H9 (cell line): Measurements from ENCODE around the gene ADGRA1. TPM values are rescaled to one million over a fixed set of nuclear protein-coding genes. Genes with fewer than 3 reads are reported as not detected.

ENCODE experiments used
- DNase-seq: peaks from one replicate; pipeline ENCODE4 v3.0.0-alpha.2; 2017
- H2AFZ ChIP-seq: one replicate; pipeline ENCODE4 v1.6.1; 2013; ENCODE audit warnings: mild to moderate bottlenecking, low read length, control low read depth, moderate library complexity
- H2AK5ac ChIP-seq: 2 replicates; pipeline ENCODE4 v1.6.1; 2013; ENCODE audit warnings: low read length, control low read depth, mixed read lengths; ENCODE audit not compliant: insufficient read length
- H2BK120ac ChIP-seq: one replicate; pipeline ENCODE4 v1.6.1; 2013; ENCODE audit warnings: low read depth, mild to moderate bottlenecking, low read length, control low read depth, inconsistent platforms; ENCODE audit not compliant: poor library complexity, severe bottlenecking
- H2BK12ac ChIP-seq: 2 replicates; pipeline ENCODE4 v1.6.1; 2013; ENCODE audit warnings: low read length, control low read depth, mixed read lengths, low read depth; ENCODE audit not compliant: insufficient read length
- H2BK15ac ChIP-seq: 2 replicates; pipeline ENCODE4 v1.6.1; 2013; ENCODE audit warnings: low read depth, low read length, control low read depth
- H2BK20ac ChIP-seq: one replicate; pipeline ENCODE4 v1.6.1; 2013; ENCODE audit warnings: low read depth, mild to moderate bottlenecking, low read length, control low read depth, inconsistent platforms; ENCODE audit not compliant: poor library complexity, severe bottlenecking
- H2BK5ac ChIP-seq: 2 replicates; pipeline ENCODE4 v1.6.1; 2013; ENCODE audit warnings: low read length, control low read depth, mixed read lengths; ENCODE audit not compliant: insufficient read length
- H3K14ac ChIP-seq: 2 replicates; pipeline ENCODE4 v1.6.1; 2013; ENCODE audit warnings: low read length, control low read depth; ENCODE audit not compliant: insufficient read depth
- H3K18ac ChIP-seq: 2 replicates; pipeline ENCODE4 v1.6.1; 2013; ENCODE audit warnings: low read depth, mild to moderate bottlenecking, mixed read lengths, low read length, control low read depth; ENCODE audit not compliant: insufficient read length
- H3K23ac ChIP-seq: 2 replicates; pipeline ENCODE4 v1.6.1; 2013; ENCODE audit warnings: low read length, control low read depth, mixed read lengths, low read depth; ENCODE audit not compliant: insufficient read length
- H3K23me2 ChIP-seq: 2 replicates; pipeline ENCODE4 v1.6.1; 2013; ENCODE audit warnings: low read depth, mild to moderate bottlenecking, mixed read lengths, low read length, control low read depth; ENCODE audit not compliant: insufficient read length, poor library complexity, severe bottlenecking
- H3K27ac ChIP-seq: 2 replicates; pipeline ENCODE4 v1.5.1; 2013; ENCODE audit warnings: low read length, control low read depth, mixed read lengths, low read depth; ENCODE audit not compliant: insufficient read length
- H3K27me3 ChIP-seq: 2 replicates; pipeline ENCODE4 v1.6.1; 2013; ENCODE audit warnings: low read length, control low read depth, inconsistent platforms; ENCODE audit not compliant: insufficient read depth
- H3K4ac ChIP-seq: 2 replicates; pipeline ENCODE4 v1.6.1; 2013; ENCODE audit warnings: low read depth, mild to moderate bottlenecking, control low read depth, inconsistent platforms, low read length, moderate library complexity
- H3K4me1 ChIP-seq: 2 replicates; pipeline ENCODE4 v1.6.1; 2013; ENCODE audit warnings: low read length, control low read depth, inconsistent platforms; ENCODE audit not compliant: insufficient read depth
- H3K4me2 ChIP-seq: 2 replicates; pipeline ENCODE4 v1.6.1; 2013; ENCODE audit warnings: low read length, control low read depth, mixed read lengths; ENCODE audit not compliant: insufficient read length, insufficient read depth
- H3K56ac ChIP-seq: 2 replicates; pipeline ENCODE4 v1.6.1; 2013; ENCODE audit warnings: low read depth, mild to moderate bottlenecking, mixed read lengths, low read length, control low read depth; ENCODE audit not compliant: insufficient read length
- H3K79me1 ChIP-seq: 2 replicates; pipeline ENCODE4 v1.6.1; 2013; ENCODE audit warnings: low read depth, mild to moderate bottlenecking, moderate library complexity, low read length, control low read depth, inconsistent platforms; ENCODE audit not compliant: insufficient read depth, poor library complexity, severe bottlenecking
- H3K79me2 ChIP-seq: 2 replicates; pipeline ENCODE4 v1.6.1; 2013; ENCODE audit warnings: low read length, control low read depth, inconsistent platforms; ENCODE audit not compliant: insufficient read depth
- H3K9ac ChIP-seq: 2 replicates; pipeline ENCODE4 v1.6.1; 2013; ENCODE audit warnings: low read length, control low read depth, mixed read lengths; ENCODE audit not compliant: insufficient read length; ENCODE audit errors: extremely low read depth
- H3K9me3 ChIP-seq: one replicate; pipeline ENCODE4 v1.6.1; 2013; ENCODE audit warnings: low read depth, low read length, inconsistent platforms; ENCODE audit not compliant: control insufficient read depth
- H3T11ph ChIP-seq: one replicate; pipeline ENCODE4 v1.6.1; 2013; ENCODE audit warnings: mild to moderate bottlenecking, low read length, control low read depth, inconsistent platforms
- H4K20me1 ChIP-seq: one replicate; pipeline ENCODE4 v1.6.1; 2013; ENCODE audit not compliant: control insufficient read depth, insufficient read length, insufficient read depth
- H4K5ac ChIP-seq: 2 replicates; pipeline ENCODE4 v1.6.1; 2013; ENCODE audit warnings: low read depth, mild to moderate bottlenecking, mixed read lengths, low read length, control low read depth; ENCODE audit not compliant: insufficient read length
- H4K8ac ChIP-seq: replicated peaks from 2 replicates; pipeline ENCODE4 v1.6.1; 2013; ENCODE audit warnings: low read length, control low read depth, mixed read lengths, low read depth; ENCODE audit not compliant: insufficient read length
- H4K91ac ChIP-seq: 2 replicates; pipeline ENCODE4 v1.6.1; 2013; ENCODE audit warnings: low read depth, mild to moderate bottlenecking, moderate library complexity, mixed read lengths, low read length, control low read depth; ENCODE audit not compliant: insufficient read length
- H3K27ac Mint-ChIP-seq, 3 experiments: 2 replicates in 2 of 3; 3 replicates in 1 of 3; pipeline ENCODE4 v1.8.0; 2020 to 2021; ENCODE audit warnings: mixed read lengths in 3 of 3, mild to moderate bottlenecking in 1 of 3, moderate library complexity in 1 of 3
- H3K27me3 Mint-ChIP-seq: 2 replicates; pipeline ENCODE4 v1.8.0; 2021; ENCODE audit warnings: low read depth, mild to moderate bottlenecking, moderate library complexity, mixed read lengths
- H3K36me3 Mint-ChIP-seq, 3 experiments: 2 replicates in 2 of 3; 3 replicates in 1 of 3; pipeline ENCODE4 v1.8.0; 2020 to 2021; ENCODE audit warnings: low read depth in 3 of 3, mixed read lengths in 3 of 3; ENCODE audit not compliant: insufficient read depth in 1 of 3
- H3K4me1 Mint-ChIP-seq, 2 experiments: 2 replicates each; pipeline ENCODE4 v1.8.0; 2020; ENCODE audit warnings: mixed read lengths in 2 of 2
- H3K4me3 Mint-ChIP-seq, 2 experiments: 2 replicates in 1 of 2; 3 replicates in 1 of 2; pipeline ENCODE4 v1.8.0; 2020 to 2021; ENCODE audit warnings: mild to moderate bottlenecking in 2 of 2, mixed read lengths in 2 of 2, moderate library complexity in 1 of 2
- H3K9me3 Mint-ChIP-seq, 2 experiments: 2 replicates in 1 of 2; 3 replicates in 1 of 2; pipeline ENCODE4 v1.8.0; 2020; ENCODE audit warnings: mild to moderate bottlenecking in 2 of 2, mixed read lengths in 2 of 2, moderate library complexity in 1 of 2
- WGBS: extraction: QIAGEN DNeasy Blood & Tissue Kit; methylation state at CpG from one replicate; pipeline ENCODE4 v1.1.7; 2013; ENCODE audit warnings: missing lambda C conversion rate, low lambda C conversion rate, mixed read lengths; ENCODE audit not compliant: insufficient read length; ENCODE audit errors: extremely low coverage; 5-methylcytosine and 5-hydroxymethylcytosine counted together
- total RNA-seq: library from RNA; stranded (reverse); gene quantifications from 2 replicates; pipeline ENCODE4 v1.2.1, GENCODE V29; 2021
- TF ChIP-seq, protein P1 (sequence below): fragments of 200-600 bp; sonication (generic); conservative IDR thresholded peaks from 3 replicates; pipeline ENCODE4 v1.8.0; 2021; ENCODE audit warnings: antibody characterized with exemption, mild to moderate bottlenecking

ADGRA1 gene
- total RNA-seq, 1 experiment from 2014 or later: 0.11 TPM

DNA sequence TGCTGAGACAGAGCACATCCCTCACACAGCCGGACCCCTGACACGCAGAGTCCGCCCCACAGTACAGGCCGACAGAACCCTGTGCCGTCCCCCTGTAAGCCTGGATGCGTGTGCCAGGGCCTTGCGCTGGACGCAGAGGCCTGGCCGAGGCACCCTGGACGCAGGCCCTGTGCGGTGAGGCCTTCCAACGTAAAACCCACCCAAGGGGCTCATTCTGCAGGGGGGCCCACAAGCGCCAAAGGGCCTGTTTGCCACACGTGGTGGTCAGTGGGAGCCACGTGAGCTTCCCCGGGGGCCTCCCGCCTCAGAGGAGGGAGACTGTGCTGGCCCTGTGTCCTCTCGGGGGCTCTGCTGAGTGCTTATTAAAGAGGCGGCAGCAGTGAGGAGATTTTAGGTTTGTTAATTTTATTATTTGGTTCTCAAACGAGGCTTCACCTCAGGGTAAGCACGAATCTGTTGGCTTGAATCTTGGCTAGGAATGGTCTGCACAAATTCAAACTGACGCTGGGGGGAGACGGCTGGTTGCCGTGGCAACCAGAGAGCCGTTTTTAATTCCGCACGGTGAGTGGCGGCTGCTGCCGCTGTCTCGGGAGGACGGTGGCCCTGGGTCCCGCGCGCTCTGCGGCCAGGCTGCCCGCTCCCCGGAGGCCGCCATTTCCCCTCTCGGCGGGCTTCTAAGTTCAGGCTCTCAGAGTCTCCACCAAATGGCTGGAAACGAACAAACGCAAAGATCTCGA, 4.9 kb upstream of the ADGRA1 start:
- no peak for DNase-seq
- Mint-ChIP-seq H3K27me3 (peaks cover 35% of the 10 kb centered on the region), H3K27ac (no peak overlapping the region), H3K4me1 (peaks cover 2 to 12% of the 10 kb centered on the region in 2 experiments; a peak in 3 of 4 replicates), H3K9me3 (no peaks in the 10 kb centered on the region), H3K36me3 (no peaks in the 10 kb centered on the region; a peak in 1 of 7 replicates), H3K4me3 (no peak overlapping the region)
- Histone ChIP-seq H2BK120ac (no peak overlapping the region), H3K23me2 (no peaks in the 10 kb centered on the region), H3K14ac (no peak overlapping the region; the same call in 1 of the 2 replicates), H3K23ac (no peak overlapping the region), H3K4me1 (no peaks in the 10 kb centered on the region), H3K9ac (no peak overlapping the region), H3T11ph (no peak overlapping the region), H4K91ac (no peak overlapping the region), H2BK12ac (no peak overlapping the region), H2BK15ac (no peak overlapping the region), H3K4ac (no peak overlapping the region), H4K5ac (no peak overlapping the region), H2AK5ac (no peak overlapping the region), H3K9me3 (no peaks in the 10 kb centered on the region), H4K20me1 (no peaks in the 10 kb centered on the region), H3K4me2 (no peak overlapping the region), H2BK20ac (no peak overlapping the region), H4K8ac (no peak overlapping the region), H3K79me1 (no peaks in the 10 kb centered on the region), H3K27me3 (peaks cover 12% of the 10 kb centered on the region), H3K18ac (no peak overlapping the region), H3K56ac (no peak overlapping the region), H3K27ac (no peak overlapping the region), H2AFZ (no peak overlapping the region), H2BK5ac (no peak overlapping the region), H3K79me2 (no peaks in the 10 kb centered on the region)
- whole genome bisulfite sequencing: no CpG with 5 or more reads among the region's 43 CpGs
- TF ChIP-seq, protein P1, sequence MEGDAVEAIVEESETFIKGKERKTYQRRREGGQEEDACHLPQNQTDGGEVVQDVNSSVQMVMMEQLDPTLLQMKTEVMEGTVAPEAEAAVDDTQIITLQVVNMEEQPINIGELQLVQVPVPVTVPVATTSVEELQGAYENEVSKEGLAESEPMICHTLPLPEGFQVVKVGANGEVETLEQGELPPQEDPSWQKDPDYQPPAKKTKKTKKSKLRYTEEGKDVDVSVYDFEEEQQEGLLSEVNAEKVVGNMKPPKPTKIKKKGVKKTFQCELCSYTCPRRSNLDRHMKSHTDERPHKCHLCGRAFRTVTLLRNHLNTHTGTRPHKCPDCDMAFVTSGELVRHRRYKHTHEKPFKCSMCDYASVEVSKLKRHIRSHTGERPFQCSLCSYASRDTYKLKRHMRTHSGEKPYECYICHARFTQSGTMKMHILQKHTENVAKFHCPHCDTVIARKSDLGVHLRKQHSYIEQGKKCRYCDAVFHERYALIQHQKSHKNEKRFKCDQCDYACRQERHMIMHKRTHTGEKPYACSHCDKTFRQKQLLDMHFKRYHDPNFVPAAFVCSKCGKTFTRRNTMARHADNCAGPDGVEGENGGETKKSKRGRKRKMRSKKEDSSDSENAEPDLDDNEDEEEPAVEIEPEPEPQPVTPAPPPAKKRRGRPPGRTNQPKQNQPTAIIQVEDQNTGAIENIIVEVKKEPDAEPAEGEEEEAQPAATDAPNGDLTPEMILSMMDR: no peak
